Uterus (tissue), 2 donors: ENCODE results near the gene PRIMA1.

Experiments used
- POLR2A ChIP-seq, 2 donors: fragments of 450-650 bp; IDR thresholded peaks; one replicate each; pipeline ENCODE4 v1.6.1; 2016; ENCODE audit warnings: antibody characterized with exemption in 2 of 2, mild to moderate bottlenecking in 1 of 2, moderate library complexity in 1 of 2
- TF ChIP-seq, protein P1 (sequence below), 4 experiments: fragments of 200-600 bp in 2 of 4; fragments of 450-650 bp in 2 of 4; sonication (generic) in 2 of 4; IDR thresholded peaks; one replicate each; pipeline ENCODE4 v1.5.1; 2016 to 2019; ENCODE audit warnings: antibody characterized with exemption in 4 of 4, mild to moderate bottlenecking in 2 of 4, moderate library complexity in 1 of 4

DNA sequence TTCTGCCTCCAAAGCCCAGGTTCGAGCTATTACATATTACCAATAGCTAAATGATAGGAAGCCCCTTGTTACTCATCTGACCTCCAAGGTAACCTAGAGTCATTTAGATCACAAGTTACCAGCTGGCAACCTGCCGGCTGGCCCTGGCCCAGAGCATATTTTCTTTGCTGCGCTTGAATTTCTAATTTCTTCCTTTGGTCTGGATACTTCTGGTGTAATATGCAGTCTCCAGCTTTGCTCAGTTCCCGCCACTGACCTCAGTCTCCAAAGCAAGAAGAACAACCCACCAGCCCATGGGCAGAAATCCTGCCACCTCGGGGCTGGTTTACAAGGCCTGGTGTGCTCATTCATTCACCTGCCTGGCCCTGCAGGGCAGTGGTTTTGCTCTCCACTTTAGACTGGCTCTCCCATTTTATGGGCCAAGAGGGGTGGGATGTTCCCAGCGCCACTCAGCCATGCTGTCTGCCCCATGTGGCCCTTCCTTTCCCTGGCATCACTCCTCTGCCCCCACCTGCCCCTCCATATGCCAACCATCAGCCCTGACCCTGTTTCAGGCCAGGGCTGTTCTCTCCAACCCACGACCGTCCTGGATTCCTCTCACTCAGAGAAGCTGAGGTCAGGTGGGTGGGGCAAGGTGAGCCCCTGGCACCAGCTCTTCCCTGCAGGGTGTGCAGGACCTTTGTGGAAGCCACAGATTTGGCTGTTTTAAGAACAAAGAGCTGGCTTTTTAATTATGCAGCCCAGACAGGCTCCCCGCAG lies 76.0 kb downstream of the PRIMA1 start:
- TF ChIP-seq, protein P1, sequence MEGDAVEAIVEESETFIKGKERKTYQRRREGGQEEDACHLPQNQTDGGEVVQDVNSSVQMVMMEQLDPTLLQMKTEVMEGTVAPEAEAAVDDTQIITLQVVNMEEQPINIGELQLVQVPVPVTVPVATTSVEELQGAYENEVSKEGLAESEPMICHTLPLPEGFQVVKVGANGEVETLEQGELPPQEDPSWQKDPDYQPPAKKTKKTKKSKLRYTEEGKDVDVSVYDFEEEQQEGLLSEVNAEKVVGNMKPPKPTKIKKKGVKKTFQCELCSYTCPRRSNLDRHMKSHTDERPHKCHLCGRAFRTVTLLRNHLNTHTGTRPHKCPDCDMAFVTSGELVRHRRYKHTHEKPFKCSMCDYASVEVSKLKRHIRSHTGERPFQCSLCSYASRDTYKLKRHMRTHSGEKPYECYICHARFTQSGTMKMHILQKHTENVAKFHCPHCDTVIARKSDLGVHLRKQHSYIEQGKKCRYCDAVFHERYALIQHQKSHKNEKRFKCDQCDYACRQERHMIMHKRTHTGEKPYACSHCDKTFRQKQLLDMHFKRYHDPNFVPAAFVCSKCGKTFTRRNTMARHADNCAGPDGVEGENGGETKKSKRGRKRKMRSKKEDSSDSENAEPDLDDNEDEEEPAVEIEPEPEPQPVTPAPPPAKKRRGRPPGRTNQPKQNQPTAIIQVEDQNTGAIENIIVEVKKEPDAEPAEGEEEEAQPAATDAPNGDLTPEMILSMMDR (IDR thresholded peaks at IDR 0.05), result no peak
- no peak for TF ChIP-seq POLR2A (IDR thresholded peaks at IDR 0.05)
